ENCODE data around the gene SAMD11.

The SAMD11 gene

DNA sequence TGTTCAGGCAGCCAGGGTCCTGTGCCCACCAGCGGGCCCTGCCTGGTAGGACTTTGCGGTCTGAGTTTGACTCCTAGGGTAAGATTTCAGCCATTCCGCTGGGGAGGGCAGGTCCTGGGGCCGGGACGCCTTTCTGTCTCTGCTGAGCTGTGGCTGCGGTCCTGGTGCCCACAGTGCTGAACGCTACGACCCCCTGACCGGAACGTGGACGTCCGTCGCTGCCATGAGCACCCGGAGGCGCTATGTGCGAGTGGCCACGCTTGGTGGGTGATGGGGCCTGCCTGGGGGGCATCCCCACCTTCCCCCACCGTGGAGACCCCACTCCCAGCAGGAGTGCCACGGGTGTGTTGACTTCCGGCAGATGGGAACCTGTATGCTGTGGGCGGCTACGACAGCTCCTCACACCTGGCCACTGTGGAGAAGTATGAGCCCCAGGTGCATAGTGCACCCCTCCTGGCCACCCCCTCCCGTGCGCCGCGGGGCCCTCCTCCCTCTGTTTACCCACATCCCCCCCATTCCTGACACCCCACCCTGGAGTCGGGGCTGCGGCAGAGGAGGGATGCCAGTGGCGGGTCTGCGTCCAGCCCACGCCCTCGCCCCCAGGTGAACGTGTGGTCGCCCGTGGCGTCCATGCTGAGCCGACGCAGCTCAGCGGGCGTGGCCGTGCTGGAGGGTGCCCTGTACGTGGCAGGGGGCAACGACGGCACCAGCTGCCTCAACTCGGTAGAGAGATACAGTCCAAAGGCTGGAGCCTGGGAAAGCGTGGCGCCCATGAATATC is 40.2 kb downstream of the SAMD11 start:
- DNase-seq (ENCODE audit: low read depth in 2 of 2) = no peak

DNA sequence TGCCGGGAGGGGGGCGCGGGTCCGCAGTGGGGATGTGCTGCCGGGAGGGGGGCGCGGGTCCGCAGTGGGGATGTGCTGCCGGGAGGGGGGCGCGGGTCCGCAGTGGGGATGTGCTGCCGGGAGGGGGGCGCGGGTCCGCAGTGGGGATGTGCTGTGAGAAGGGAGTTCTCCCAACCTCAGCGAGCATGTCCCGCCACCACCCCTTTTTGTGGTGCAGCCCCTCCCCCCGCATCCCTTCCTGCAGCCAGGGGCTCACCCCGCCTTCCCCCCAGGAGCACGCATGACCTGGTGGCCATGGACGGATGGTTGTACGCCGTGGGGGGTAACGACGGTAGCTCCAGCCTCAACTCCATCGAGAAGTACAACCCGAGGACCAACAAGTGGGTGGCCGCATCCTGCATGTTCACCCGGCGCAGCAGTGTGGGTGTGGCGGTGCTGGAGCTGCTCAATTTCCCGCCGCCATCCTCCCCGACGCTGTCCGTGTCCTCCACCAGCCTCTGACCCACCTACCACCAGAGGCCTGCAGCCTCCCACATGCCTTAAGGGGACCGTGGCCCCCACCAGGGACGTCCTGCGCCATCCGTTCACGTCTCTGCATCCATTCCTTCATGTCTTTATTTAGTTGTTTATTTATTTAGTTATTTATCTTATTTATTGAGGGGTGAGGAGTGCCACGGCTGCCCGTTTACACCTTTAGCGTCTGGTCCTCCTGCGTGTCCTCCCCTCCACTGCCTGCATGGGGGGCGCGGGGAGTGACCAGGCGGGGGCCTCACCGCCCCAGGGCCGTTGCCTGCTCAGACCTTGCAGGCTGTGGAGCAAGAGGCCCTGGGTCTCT is 41.2 kb downstream of the SAMD11 start:
- DNase-seq (ENCODE audit: low read depth in 2 of 2) = no peak

DNA sequence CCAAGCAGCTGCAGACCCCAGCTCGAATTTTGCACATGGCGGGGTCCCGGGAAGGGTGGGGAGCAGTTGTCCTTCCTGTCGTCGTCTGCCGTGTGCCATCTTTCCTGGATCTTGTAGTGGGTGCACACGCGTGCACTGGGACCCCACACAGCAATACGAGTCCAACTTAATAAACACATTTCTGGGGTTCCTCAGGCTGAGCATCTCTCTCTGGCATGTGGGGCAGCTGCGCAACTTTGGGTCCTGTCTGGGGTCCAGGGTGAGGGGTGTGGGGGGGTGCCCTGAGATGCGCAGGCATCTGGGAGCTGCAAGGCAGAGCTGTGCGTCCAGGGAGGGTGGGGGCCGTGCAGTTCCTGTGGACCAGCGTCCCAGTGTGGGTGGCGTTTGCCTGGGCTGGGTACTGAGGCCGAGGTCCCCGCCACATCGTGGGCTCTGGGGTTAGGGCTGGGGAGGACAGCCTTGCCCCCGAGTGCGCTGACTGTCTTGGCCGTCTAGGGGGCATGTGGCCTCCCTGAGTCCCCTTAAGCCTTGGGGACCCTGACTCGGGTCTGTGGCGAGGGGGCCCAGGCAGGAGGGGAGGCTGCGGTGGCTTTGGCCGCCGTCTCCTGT is 41.9 kb downstream of the SAMD11 start:
- DNase-seq (ENCODE audit: low read depth in 2 of 2) = no peak

GRCh38 chr1:966135-966703 is 42.5 kb downstream of the SAMD11 start, which contains the start of gene PLEKHN1:
TSS of gene PLEKHN1 (plus strand) at chr1:966482. CDS start at chr1:966532, 50 bp downstream.
- DNase-seq (ENCODE audit: low read depth in 2 of 2) = peak in 1 of 2 donors; percentile 25

DNA sequence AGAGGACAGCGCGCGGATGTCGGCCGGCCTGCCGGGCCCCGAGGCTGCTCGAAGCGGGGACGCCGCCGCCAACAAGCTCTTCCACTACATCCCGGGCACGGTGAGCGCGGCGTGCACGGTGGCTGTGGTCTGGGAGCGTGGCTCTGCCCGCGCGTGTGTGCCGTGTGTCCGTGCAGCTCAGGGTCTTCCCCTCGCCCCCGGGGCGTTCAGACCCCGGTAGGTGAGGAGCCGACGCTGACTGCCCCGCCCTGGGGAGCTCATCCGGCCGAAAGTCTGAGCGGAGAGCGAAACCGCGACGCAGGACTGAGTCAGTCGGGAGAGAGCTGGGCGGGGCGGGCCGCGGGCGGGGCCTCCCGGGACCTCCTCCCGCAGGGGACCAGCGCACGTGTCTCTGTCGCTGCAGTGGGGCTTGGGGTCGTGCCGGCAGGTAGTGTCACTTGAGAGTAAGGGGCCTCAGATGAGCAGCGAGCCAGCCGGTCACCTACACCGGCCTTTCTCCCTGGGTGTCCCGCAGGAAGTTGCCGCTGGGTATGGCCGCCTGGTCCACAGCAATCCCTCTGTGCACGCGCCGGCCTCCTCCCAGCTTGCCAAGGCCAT is 43.1 kb downstream of the SAMD11 start:
- peak; percentile 80 to 90 for DNase-seq (ENCODE audit: low read depth in 2 of 2)

DNA sequence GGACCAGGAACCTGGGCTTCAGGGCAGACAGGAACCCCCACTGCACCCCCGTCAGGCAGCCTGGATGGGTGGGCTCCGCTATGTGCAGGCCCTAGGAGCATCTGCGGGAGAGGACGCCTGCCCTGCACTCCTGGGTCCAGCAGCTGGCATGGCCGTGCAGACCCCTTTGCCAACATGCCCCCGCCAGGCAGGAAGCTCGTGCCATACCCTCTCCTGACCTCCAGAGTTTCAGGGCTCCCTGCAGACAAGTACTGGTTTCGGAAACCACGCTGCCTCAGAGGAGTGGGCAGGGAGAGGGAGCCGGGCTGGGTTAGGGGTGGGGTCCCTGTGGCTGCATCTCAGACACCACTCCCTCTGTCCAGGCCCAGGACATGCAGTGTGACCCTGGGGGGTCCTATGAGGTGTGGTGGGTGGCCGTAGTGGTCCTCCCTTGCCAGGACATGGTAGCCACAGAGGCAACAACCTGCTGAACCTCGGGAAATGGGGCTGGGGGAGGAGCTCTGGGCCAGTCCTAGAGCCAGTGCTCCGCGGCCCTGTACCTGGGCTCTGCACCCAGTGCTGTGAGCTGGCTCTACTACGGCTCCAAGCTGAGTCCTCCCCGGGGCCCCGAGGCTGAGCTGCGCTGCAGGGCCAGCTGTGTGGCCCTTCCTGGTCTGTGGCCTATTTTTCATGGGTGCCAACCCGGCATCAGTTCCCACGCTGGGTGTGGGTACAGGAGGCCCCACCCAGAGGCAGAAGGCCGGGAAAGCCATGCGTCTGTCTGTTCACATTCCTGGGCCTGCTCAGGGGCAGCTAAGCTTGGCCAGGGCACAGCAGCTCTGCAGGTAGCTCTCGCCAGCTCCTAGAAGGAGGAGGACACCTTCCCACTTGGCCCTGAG is 44.0 kb downstream of the SAMD11 start:
- DNase-seq (ENCODE audit: low read depth in 2 of 2) = no peak

GRCh38 chr1:969260-969855 is 45.6 kb downstream of the SAMD11 start:
- no peak for DNase-seq (ENCODE audit: low read depth in 2 of 2)

DNA sequence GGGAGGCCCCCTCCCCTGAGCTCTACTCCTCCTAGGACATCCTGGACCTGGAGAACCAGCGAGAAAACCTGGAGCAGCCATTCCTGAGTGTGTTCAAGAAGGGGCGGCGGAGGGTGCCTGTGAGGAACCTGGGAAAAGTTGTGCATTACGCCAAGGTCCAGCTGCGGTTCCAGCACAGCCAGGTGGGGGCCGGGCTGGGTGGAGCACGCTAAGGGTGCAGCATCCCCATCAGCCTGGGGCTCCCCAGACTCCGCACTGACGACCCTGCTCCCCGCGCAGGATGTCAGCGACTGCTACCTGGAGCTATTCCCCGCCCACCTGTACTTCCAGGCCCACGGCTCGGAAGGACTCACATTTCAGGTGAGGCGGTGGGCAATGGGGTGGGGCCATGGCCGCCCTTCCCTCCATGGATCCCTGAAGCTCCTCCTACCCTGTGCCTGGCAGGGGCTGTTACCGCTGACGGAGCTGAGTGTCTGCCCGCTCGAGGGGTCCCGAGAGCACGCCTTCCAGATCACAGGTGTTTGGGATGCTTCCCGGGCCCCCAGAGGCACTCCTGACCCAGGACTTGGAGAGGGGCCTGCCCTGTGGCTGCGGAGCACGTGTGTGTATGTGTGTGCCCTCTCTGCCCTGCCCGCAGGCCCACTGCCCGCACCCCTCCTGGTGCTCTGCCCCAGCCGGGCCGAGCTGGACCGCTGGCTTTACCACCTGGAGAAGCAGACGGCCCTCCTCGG is 46.7 kb downstream of the SAMD11 start:
- DNase-seq (ENCODE audit: low read depth in 2 of 2) = no peak

DNA sequence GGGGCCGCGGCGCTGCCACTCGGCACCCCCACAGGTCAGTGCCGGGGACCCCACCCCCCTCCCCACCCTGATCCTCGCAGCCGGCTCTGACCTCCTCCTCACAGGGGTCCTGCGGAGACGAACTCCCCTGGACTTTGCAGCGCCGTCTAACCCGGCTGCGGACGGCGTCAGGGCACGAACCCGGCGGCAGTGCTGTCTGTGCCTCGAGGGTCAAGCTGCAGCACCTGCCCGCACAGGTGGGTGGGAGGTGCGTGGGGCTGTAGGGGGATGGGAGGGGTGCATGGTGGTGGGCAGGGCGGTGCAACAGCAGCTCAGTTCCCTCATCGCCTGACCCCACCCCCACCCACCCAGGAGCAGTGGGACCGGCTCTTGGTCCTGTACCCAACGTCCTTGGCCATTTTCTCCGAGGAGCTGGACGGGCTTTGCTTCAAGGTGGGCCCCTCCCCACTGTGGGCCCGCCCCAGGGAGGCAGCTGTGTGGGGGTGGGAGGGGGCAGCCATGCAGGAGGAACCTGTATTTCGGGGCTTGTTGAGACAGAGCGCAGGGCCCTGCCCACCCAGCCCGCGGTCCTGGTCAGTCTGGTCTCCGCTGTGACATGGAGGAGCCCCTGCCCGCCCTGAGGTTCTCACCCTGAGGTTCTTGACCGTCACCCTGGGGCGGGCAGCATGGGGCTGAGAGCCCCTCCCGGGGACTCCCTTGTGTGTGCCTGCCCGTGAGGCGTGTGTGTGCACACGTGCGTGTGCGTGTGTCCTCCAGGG is 47.4 kb downstream of the SAMD11 start:
- DNase-seq (ENCODE audit: low read depth in 2 of 2) = no peak

- no peak for DNase-seq (ENCODE audit: low read depth in 2 of 2)
Observed at GRCh38 chr1:971751-972506, 48.2 kb downstream of the SAMD11 start.

GRCh38 chr1:972726-973458 is 49.2 kb downstream of the SAMD11 start:
- no peak for DNase-seq (ENCODE audit: low read depth in 2 of 2)

DNA sequence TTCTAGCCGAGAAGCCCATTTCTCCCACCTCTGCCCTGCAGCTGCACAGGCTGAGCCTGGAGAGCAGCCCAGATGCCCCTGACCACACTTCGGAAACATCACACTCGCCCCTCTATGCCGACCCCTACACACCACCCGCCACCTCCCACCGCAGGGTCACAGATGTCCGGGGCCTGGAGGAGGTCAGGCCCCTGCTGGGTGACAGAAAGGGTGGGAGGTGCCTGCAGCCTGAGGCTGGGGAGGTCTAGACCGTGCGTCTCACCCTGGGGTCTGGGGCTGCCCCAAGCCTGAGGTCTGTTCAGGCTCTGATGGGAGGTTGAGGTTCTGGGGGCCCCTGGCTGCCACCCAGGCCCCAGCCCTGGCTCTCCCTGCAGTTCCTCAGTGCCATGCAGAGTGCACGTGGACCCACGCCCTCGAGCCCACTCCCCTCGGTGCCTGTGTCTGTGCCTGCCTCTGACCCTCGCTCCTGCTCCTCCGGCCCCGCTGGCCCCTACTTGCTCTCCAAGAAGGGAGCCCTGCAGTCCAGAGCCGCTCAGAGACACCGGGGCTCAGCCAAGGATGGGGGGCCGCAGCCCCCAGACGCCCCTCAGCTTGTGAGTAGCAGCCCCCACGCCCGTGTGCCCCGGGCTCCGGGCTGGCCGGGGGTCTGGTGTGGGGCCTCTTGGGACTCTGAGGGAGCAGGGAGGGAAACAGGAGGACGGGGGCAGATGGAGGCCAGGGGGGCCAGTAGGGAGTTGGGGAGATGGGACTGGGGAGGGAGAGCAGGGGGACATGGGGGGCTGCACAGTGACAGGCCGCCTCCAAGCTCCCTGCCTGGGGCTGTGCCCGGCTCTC is 50.0 kb downstream of the SAMD11 start:
- no peak for DNase-seq (ENCODE audit: low read depth in 2 of 2)

DNA sequence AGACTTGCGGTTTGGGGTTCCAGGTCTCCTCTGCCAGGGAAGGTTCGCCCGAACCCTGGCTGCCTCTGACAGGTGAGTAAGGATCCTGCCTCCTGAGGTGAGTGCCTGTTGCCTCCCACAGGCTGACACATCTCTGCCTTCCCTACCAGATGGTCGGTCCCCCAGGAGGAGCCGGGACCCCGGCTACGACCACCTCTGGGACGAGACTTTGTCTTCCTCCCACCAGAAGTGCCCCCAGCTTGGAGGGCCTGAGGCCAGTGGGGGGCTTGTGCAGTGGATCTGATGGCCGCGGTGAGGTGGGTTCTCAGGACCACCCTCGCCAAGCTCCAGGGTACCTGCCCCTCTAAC is 50.5 kb downstream of the SAMD11 start:
- DNase-seq (ENCODE audit: low read depth in 2 of 2) = no peak

DNA sequence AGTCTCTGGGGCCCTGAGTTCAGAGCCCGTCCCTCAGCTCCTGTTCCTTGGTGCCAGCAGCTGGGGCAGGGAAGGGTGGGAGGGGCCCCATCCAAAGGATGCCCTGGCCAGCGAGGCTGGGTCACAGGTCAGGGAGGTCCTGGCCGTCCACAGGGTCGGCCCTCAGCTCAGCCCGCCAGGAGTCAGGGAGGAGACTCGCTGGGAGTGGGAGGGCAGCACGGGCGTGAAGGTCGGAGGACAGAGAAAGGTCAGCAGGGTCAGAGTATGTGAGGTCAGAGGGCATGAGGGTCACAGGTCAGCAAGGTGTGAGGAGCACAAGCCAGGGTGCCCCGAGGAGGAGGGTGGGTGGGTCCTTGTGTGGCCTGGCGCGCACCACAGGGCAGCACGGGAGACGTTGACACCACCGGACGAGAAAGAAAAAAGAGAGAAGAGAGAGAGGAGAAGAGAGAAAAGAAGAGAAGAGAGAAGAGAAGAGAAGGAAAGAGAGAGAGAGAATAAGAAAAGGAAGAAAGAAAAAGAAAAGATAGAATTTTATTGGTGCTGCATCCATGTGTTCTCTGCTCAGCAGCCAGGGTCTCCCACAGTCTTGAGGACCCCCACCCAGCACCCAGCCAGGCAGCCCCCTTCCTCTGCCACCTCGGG is 51.1 kb downstream of the SAMD11 start:
- no peak for DNase-seq (ENCODE audit: low read depth in 2 of 2)

DNA sequence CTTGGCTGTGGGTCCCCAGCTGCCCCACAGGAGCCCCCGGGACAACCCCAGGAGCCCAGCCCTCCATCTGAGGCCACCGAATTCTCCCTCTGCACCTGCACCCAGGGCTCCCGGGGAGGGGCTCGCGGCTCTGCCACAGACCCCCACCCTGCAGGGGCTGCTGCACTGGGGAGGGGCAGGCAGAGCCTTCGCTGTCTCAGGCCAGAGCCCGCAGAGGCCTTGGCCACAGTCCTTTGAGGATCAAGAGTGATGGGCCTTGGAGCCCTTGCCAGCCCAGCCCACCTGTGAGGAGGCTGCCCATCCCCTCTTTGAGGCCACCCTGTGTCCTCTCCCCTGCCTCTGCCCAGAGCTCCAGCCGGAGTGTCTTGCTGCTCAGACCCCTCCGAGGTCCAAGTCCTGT is 51.6 kb downstream of the SAMD11 start:
- no peak for DNase-seq (ENCODE audit: low read depth in 2 of 2)
